ENCODE data around the gene CRYGS. TPM values are rescaled to one million over a fixed set of nuclear protein-coding genes. Genes with fewer than 3 reads are reported as not detected.
"Not testable (repeated sequence)": the region's sequence is repeated elsewhere in the genome, so short reads cannot be mapped to it uniquely, and the experiment has no call there.

The CRYGS gene
- total RNA-seq, 4 donors from 2014 or later, result 0.77 to 6.2 (median 2.4) TPM; not detected in 1

GRCh38 chr3:186538779-186539178 is 5.4 kb downstream of the CRYGS start:
- no peak for DNase-seq
- TF ChIP-seq CTCF (IDR thresholded peaks at IDR 0.05) (no peak), POLR2A (IDR thresholded peaks at IDR 0.05) (no peak)
- no peaks in the 10 kb centered on the region for H3K27me3 ChIP-seq

GRCh38 chr3:186536883-186537844 is 7.0 kb downstream of the CRYGS start:
- TF ChIP-seq POLR2A (IDR thresholded peaks at IDR 0.05), result no peak
- TF ChIP-seq CTCF (IDR thresholded peaks at IDR 0.05), result no peak
- H3K27ac ChIP-seq, result no peak overlapping the region
- no peaks in the 10 kb centered on the region for H3K4me1 ChIP-seq
- no peak for DNase-seq
- no peaks in the 10 kb centered on the region for H3K27me3 ChIP-seq
- no peaks in the 10 kb centered on the region for H3K9me3 ChIP-seq
- H3K4me3 ChIP-seq, result no peak overlapping the region
- H3K36me3 ChIP-seq, result no peaks in the 10 kb centered on the region
- intact Hi-C loops (cut with DNase I; ENCODE audit: low total_unique reads), result no loop called here

More at GRCh38 chr3:186538779-186539178, 5.4 kb downstream of the CRYGS start:
- H3K4me3 ChIP-seq, result no peak overlapping the region
- intact Hi-C loops (cut with DNase I; ENCODE audit: low total_unique reads), result no loop called here
- no peak overlapping the region for H3K27ac ChIP-seq
- H3K9me3 ChIP-seq, result no peaks in the 10 kb centered on the region
- no peaks in the 10 kb centered on the region for H3K36me3 ChIP-seq
- H3K4me1 ChIP-seq, result no peaks in the 10 kb centered on the region

- intact Hi-C loops (cut with DNase I; ENCODE audit: low total_unique reads), result no loop called here
- H3K36me3 ChIP-seq, result no peaks in the 10 kb centered on the region
- no peak overlapping the region for H3K27ac ChIP-seq
- H3K4me1 ChIP-seq, result no peaks in the 10 kb centered on the region
- TF ChIP-seq CTCF (IDR thresholded peaks at IDR 0.05) (no peak), POLR2A (IDR thresholded peaks at IDR 0.05) (no peak)
- H3K27me3 ChIP-seq, result no peaks in the 10 kb centered on the region
- no peak for DNase-seq
- no peaks in the 10 kb centered on the region for H3K9me3 ChIP-seq
- no peak overlapping the region for H3K4me3 ChIP-seq
These were observed 10.0 kb downstream of the CRYGS start for GRCh38 chr3:186534113-186534669.

- TF ChIP-seq CTCF (IDR thresholded peaks at IDR 0.05), result no peak
- TF ChIP-seq POLR2A (IDR thresholded peaks at IDR 0.05), result no peak
- H3K27me3 ChIP-seq, result no peaks in the 10 kb centered on the region
- no peaks in the 10 kb centered on the region for H3K36me3 ChIP-seq
- no peak overlapping the region for H3K27ac ChIP-seq
- no peak overlapping the region for H3K4me3 ChIP-seq
- no peak for DNase-seq
- no peaks in the 10 kb centered on the region for H3K4me1 ChIP-seq
- intact Hi-C loops (cut with DNase I; ENCODE audit: low total_unique reads), result no loop called here
- no peaks in the 10 kb centered on the region for H3K9me3 ChIP-seq
These were observed 11.5 kb downstream of the CRYGS start for GRCh38 chr3:186532598-186533072.

- H3K9me3 ChIP-seq; H3K4me1 ChIP-seq; intact Hi-C loops (cut with DNase I; ENCODE audit: low total_unique reads); DNase-seq; H3K27me3 ChIP-seq; H3K36me3 ChIP-seq; H3K27ac ChIP-seq; H3K4me3 ChIP-seq: not testable (repeated sequence)
These were observed 12.5 kb downstream of the CRYGS start for GRCh38 chr3:186531694-186532093.

Data from uterus (tissue), 4 donors.